NCI-H2196 treated with DMSO at 0.1 percent for 48 hours (cell line): ENCODE data around the gene GFRA1.

Experiments
- DNase-seq: peaks from one replicate; lab custom pipeline; 2025; ENCODE audit not compliant: unreplicated experiment; lab: John Stamatoyannopoulos, UW

The GFRA1 gene

GRCh38 chr10:116245156-116245555 lies 27.9 kb downstream of the GFRA1 start:
- DNase-seq, result no peak

- no peak for DNase-seq
These were observed 31.2 kb downstream of the GFRA1 start for GRCh38 chr10:116241642-116242410.

GRCh38 chr10:116241085-116241484 lies 31.9 kb downstream of the GFRA1 start:
- DNase-seq, result no peak

- DNase-seq, result no peak
These were observed 32.7 kb downstream of the GFRA1 start for GRCh38 chr10:116240157-116240950.

GRCh38 chr10:116239229-116239628 lies 33.8 kb downstream of the GFRA1 start:
- DNase-seq, result no peak

GRCh38 chr10:116237970-116238369 lies 35.0 kb downstream of the GFRA1 start:
- no peak for DNase-seq

GRCh38 chr10:116237260-116237659 lies 35.7 kb downstream of the GFRA1 start:
- DNase-seq, result no peak

GRCh38 chr10:116233230-116233629 lies 39.8 kb downstream of the GFRA1 start:
- no peak for DNase-seq

GRCh38 chr10:116232613-116233012 lies 40.4 kb downstream of the GFRA1 start:
- no peak for DNase-seq

GRCh38 chr10:116226766-116227165 lies 46.2 kb downstream of the GFRA1 start:
- DNase-seq, result no peak

- DNase-seq, result no peak
These were observed 47.0 kb downstream of the GFRA1 start for GRCh38 chr10:116226053-116226452.

GRCh38 chr10:116223289-116223688 lies 49.7 kb downstream of the GFRA1 start:
- DNase-seq, result no peak

GRCh38 chr10:116221053-116221452 lies 52.0 kb downstream of the GFRA1 start:
- DNase-seq, result no peak

- no peak for DNase-seq
These were observed 56.3 kb downstream of the GFRA1 start for GRCh38 chr10:116216676-116217075.

GRCh38 chr10:116215651-116216050 lies 57.4 kb downstream of the GFRA1 start:
- DNase-seq, result no peak

GRCh38 chr10:116211682-116212081 lies 61.3 kb downstream of the GFRA1 start:
- no peak for DNase-seq

- no peak for DNase-seq
These were observed 62.2 kb downstream of the GFRA1 start for GRCh38 chr10:116210588-116211346.

- no peak for DNase-seq
These were observed 63.2 kb downstream of the GFRA1 start for GRCh38 chr10:116209781-116210180.

- no peak for DNase-seq
These were observed 63.9 kb downstream of the GFRA1 start for GRCh38 chr10:116208956-116209567.

GRCh38 chr10:116207690-116208089 lies 65.3 kb downstream of the GFRA1 start:
- no peak for DNase-seq

- DNase-seq, result no peak
These were observed 69.3 kb downstream of the GFRA1 start for GRCh38 chr10:116203661-116204060.
